K562 treated with DMSO at 1 percent for 48 hours (cell line): Measurements from ENCODE around the gene B4GALT1. TPM values are rescaled to one million over a fixed set of nuclear protein-coding genes. Genes with fewer than 3 reads are reported as not detected.

Experiments used
- total RNA-seq: library from RNA; unstranded; fragments of 300-600 nt; gene quantifications from 2 replicates; pipeline ENCODE4 v1.2.3, GENCODE V29; 2022; ENCODE audit warnings: low replicate concordance; ENCODE audit errors: extremely low read depth

The B4GALT1 gene
- 85.8 TPM in 1 of 2 replicates, not detected in the other for total RNA-seq

GRCh38 chr9:33167084-33167971 lies at the start of gene B4GALT1:
Gene B4GALT1, minus strand, starts transcription at chr9:33167336. Its CDS starts 167 bp downstream, at chr9:33167169.

GRCh38 chr9:33076046-33077004 lies 90.8 kb downstream of the B4GALT1 start, which contains the start of gene SMU1:
Gene SMU1, minus strand, starts transcription at chr9:33076674. Its CDS starts 66 bp downstream, at chr9:33076608.

Other genes with a start within 250 kb of the B4GALT1 start
- gene APTX, start 165.7 kb downstream of the B4GALT1 start, total RNA-seq, result not detected in 2 replicates
- gene DNAJA1, start 142.1 kb downstream of the B4GALT1 start, total RNA-seq, result not detected in 2 replicates
- gene SMU1, start 90.7 kb downstream of the B4GALT1 start, total RNA-seq, result not detected in 2 replicates
- not detected in 2 replicates for gene SPINK4, start 72.8 kb upstream of the B4GALT1 start, total RNA-seq
- gene BAG1, start 97.4 kb upstream of the B4GALT1 start, total RNA-seq, result not detected in 2 replicates
- not detected in 2 replicates for gene CHMP5, start 97.7 kb upstream of the B4GALT1 start, total RNA-seq
- not detected in 2 replicates for gene NFX1, start 123.2 kb upstream of the B4GALT1 start, total RNA-seq
- gene AQP7, start 235.2 kb upstream of the B4GALT1 start, total RNA-seq, result not detected in 2 replicates